Mesothelial cell of epicardium (in vitro differentiated cells): ENCODE measurements around the gene STK4. TPM values are rescaled to one million over a fixed set of nuclear protein-coding genes. Genes with fewer than 3 reads are reported as not detected.

Experiments
- DNase-seq, 2 experiments: peaks; one replicate each; pipeline ENCODE4 v3.0.0; 2021; ENCODE audit warnings: low spot score in 2 of 2; ENCODE audit not compliant: unreplicated experiment in 2 of 2
- H3K27ac Mint-ChIP-seq: 2 replicates; pipeline ENCODE4 v1.8.0; 2021; ENCODE audit warnings: mixed read lengths
- H3K27me3 Mint-ChIP-seq: 2 replicates; pipeline ENCODE4 v1.8.0; 2021; ENCODE audit warnings: low read depth, mixed read lengths
- H3K36me3 Mint-ChIP-seq: 2 replicates; pipeline ENCODE4 v1.8.0; 2021; ENCODE audit warnings: mixed read lengths
- H3K4me1 Mint-ChIP-seq: 2 replicates; pipeline ENCODE4 v1.8.0; 2021; ENCODE audit warnings: mixed read lengths
- H3K4me3 Mint-ChIP-seq: 2 replicates; pipeline ENCODE4 v1.8.0; 2021; ENCODE audit warnings: mild to moderate bottlenecking, moderate library complexity, mixed read lengths
- H3K9me3 Mint-ChIP-seq: 2 replicates; pipeline ENCODE4 v1.8.0; 2021; ENCODE audit warnings: mixed read lengths
- CTCF ChIP-seq: fragments of 200-600 bp; sonication (generic); IDR thresholded peaks from one replicate; pipeline ENCODE4 v1.5.0; 2021; ENCODE audit warnings: antibody characterized with exemption; ENCODE audit not compliant: unreplicated experiment
- total RNA-seq: library from RNA; stranded (reverse); gene quantifications from 3 replicates; pipeline ENCODE4 v1.2.1, GENCODE V29; 2021

Gene STK4
- total RNA-seq, 1 donor from 2014 or later, result 29.9 TPM

GRCh38 chr20:45115829-45116228, 149.5 kb downstream of the STK4 start:
- TF ChIP-seq CTCF, result no peak

GRCh38 chr20:45117581-45117980, 151.3 kb downstream of the STK4 start:
- no peak overlapping the region for H3K27ac Mint-ChIP-seq
- no peaks in the 10 kb centered on the region for H3K36me3 Mint-ChIP-seq
- no peaks in the 10 kb centered on the region for H3K4me1 Mint-ChIP-seq
- TF ChIP-seq CTCF, result no peak
- peaks cover 13% of the 10 kb centered on the region for H3K9me3 Mint-ChIP-seq
- H3K27me3 Mint-ChIP-seq, result peaks cover 37% of the 10 kb centered on the region
- DNase-seq, result no peak
- no peak overlapping the region for H3K4me3 Mint-ChIP-seq

More at GRCh38 chr20:45115829-45116228, 149.5 kb downstream of the STK4 start:
- no peak for DNase-seq
- Mint-ChIP-seq H3K27me3 (peaks cover 27% of the 10 kb centered on the region), H3K27ac (no peak overlapping the region), H3K36me3 (no peaks in the 10 kb centered on the region), H3K9me3 (peaks cover 8% of the 10 kb centered on the region), H3K4me3 (no peak overlapping the region), H3K4me1 (no peaks in the 10 kb centered on the region)

GRCh38 chr20:45118028-45118427, 151.7 kb downstream of the STK4 start:
- DNase-seq, result no peak
- no peaks in the 10 kb centered on the region for H3K4me1 Mint-ChIP-seq
- peaks cover 13% of the 10 kb centered on the region for H3K9me3 Mint-ChIP-seq
- TF ChIP-seq CTCF, result no peak
- H3K27me3 Mint-ChIP-seq, result peaks cover 37% of the 10 kb centered on the region
- H3K36me3 Mint-ChIP-seq, result no peaks in the 10 kb centered on the region
- no peak overlapping the region for H3K27ac Mint-ChIP-seq
- no peak overlapping the region for H3K4me3 Mint-ChIP-seq

- Mint-ChIP-seq H3K27me3 (peaks cover 44% of the 10 kb centered on the region), H3K9me3 (peaks cover 13% of the 10 kb centered on the region), H3K4me1 (no peaks in the 10 kb centered on the region), H3K4me3 (no peak overlapping the region), H3K27ac (no peak overlapping the region), H3K36me3 (no peaks in the 10 kb centered on the region)
- TF ChIP-seq CTCF, result no peak
- DNase-seq, result no peak
Measured at GRCh38 chr20:45119556-45120266, 153.4 kb downstream of the STK4 start.

GRCh38 chr20:45121388-45121787, 155.1 kb downstream of the STK4 start:
- Mint-ChIP-seq H3K27ac (no peak overlapping the region), H3K9me3 (peaks cover 13% of the 10 kb centered on the region), H3K4me1 (no peaks in the 10 kb centered on the region), H3K27me3 (peaks cover 51% of the 10 kb centered on the region), H3K36me3 (no peaks in the 10 kb centered on the region), H3K4me3 (no peak overlapping the region)
- TF ChIP-seq CTCF, result no peak
- DNase-seq, result no peak
